ENCODE measurements around the gene MRPL36. TPM values are rescaled to one million over a fixed set of nuclear protein-coding genes. Genes with fewer than 3 reads are reported as not detected.

Gene MRPL36
- total RNA-seq, 1 experiment from 2014 or later: 134 TPM

DNA sequence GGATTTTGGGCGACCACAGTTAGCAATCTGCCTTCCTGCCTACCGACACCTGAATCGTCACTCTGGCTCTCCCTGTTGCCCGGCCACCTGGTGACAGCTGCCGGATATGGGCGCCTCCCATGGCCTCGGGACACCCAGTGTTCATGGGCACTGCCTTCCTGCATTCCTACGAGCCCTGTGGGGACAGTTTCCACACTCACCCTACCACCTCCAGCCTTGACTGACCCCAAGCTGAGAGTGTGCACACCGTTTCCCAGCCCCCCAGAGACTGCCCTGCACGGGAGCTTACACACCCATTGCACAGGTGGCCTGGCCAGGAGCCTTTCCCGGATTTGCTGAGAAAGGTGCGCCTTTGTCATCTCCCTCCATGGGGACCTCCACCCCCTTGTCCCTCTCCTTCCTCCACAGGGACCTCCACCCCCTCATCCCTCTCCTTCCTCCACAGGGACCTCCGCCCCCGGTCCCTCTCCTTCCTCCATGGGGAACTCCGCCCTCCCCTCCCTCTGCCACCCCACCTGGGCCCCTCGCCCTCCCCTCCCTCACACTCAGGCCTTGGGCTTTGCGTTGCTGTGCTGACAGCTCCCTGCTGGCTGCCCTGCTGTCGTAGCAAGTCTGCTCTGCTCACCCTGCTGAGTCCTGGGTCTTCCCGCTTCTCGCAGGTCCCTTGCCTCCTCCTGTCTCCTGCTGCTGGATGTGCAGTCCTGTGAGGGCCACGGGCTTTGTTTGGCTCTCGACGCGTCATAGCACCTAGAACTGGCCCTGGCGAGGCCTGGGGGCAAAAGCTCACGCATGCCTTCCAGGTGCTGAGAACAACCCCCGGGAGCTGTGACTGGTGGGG, 48.4 kb downstream of the MRPL36 start:
- no peak for DNase-seq (ENCODE audit: low read depth)

DNA sequence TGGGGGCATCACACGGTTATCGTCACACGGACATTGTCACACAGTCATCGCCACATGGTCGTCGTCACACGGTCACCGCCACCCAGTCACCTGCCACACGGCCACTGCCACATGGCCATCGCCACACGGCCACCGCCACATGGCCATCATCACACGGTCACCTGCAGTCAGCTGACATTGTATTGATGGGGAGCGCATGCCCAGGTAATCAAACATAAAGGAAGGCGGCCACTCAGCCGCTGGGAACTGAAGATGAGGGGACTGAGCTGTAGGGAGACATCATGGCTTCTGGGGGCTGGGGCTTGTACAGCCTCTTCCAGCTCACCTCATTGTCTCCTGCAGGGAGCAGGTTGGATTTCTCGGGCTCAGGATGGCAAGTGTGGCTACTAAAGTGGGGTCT, 49.2 kb downstream of the MRPL36 start:
- DNase-seq (ENCODE audit: low read depth): no peak

DNA sequence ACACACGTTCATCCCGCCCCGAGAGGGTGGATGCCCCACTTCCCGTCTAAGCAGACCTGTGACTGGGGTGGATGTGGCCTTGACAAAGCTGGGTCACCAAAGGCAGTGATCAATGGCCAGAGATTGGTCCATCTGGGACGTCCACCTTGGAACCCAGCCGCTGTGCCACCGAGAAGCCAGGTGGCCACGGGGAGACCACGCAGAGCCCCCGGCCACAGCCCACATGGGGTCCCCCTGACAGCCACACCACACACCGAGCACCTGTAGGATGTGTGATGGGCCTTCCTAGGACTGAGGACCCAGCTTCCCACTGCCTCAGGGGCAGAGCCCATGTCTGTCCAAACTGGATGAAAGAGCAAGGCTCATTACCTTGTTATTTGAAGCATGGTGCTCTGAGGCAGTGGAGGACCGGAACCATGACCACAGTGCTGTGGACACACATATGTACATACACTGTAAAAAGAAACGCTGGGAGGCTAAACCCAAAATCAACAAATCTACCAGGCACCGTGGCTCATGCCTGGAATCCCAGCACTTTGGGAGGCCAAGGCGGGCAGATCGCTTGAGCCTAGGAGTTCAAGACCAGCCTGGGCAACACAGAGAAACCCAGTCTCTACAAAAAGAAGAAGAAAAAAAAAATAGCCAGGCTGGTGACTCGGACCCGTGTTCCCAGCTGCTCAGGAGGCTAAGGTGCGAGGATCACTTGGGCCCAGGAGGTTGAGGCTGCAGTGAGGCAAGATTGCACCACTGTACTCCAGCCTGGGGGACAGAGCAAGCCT, 50.1 kb downstream of the MRPL36 start:
- DNase-seq (ENCODE audit: low read depth): no peak

DNA sequence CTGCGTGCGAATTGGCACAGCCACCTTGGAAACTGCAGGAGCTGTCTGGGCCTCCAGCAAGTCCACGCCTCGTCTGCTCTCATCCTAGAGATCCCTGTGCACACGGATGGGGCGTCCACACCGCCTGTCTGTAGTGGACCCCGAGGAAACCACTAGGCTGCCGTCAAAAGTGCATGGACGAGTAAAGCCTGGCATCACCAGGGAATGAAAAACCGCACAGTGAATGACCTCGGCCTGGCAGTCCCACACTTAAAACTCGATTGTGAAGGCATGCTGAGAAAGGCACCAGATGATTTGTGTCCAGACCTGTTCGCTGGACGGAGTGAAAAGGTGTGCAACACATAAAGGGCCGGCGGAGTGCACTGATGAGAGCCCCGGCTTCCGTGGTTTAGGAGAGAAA, 50.8 kb downstream of the MRPL36 start:
- no peak for DNase-seq (ENCODE audit: low read depth)

Other genes starting within 250 kb of the MRPL36 start
- 77.4 and 102 TPM in 2 replicates for gene NDUFS6, start 1.6 kb upstream of the MRPL36 start, total RNA-seq (2014; rRNA removed; shearing (Covaris generic))
- gene IRX4, start 83.1 kb upstream of the MRPL36 start, total RNA-seq (2014; rRNA removed; shearing (Covaris generic)): not detected in 2 replicates